Upper lobe of right lung (tissue), 1 donor: ENCODE measurements around the gene SLC12A3. TPM values are rescaled to one million over a fixed set of nuclear protein-coding genes. Genes with fewer than 3 reads are reported as not detected.

ENCODE experiments used
- ATAC-seq: fragments of 200-7000 bp; cut with Tn5 transposase; one replicate; pipeline ENCODE4 v1.9.1; 2020; ENCODE audit warnings: mild to moderate bottlenecking, moderate library complexity
- DNase-seq: peaks from one replicate; pipeline ENCODE4 v3.0.0-alpha.2; 2020
- H3K27ac ChIP-seq: fragments of 200-600 bp; one replicate; pipeline ENCODE4 v1.8.0; 2022
- H3K27me3 ChIP-seq: fragments of 200-600 bp; one replicate; pipeline ENCODE4 v1.8.0; 2022; ENCODE audit warnings: mild to moderate bottlenecking
- H3K36me3 ChIP-seq: fragments of 200-600 bp; one replicate; pipeline ENCODE4 v1.8.0; 2022
- H3K4me1 ChIP-seq: fragments of 200-600 bp; one replicate; pipeline ENCODE4 v1.8.0; 2022
- H3K4me3 ChIP-seq: fragments of 200-600 bp; one replicate; pipeline ENCODE4 v1.8.0; 2022; ENCODE audit warnings: mild to moderate bottlenecking
- H3K9me3 ChIP-seq: fragments of 200-600 bp; one replicate; pipeline ENCODE4 v1.8.0; 2022
- intact Hi-C: fragments of 100-400 bp; cut with DNase I; formaldehyde crosslinking; loops from one replicate; pipeline ENCODE4 v1.11.0; 2022
- total RNA-seq: library from RNA; stranded (reverse); fragmentation: NEBNext Ultra II Directional; extraction: Animal tissue kit (Norgen Biotek cat#: 25700); gene quantifications from one replicate; pipeline ENCODE4 v1.2.1, GENCODE V29; 2021
- TF ChIP-seq, protein P1 (sequence below): fragments of 200-600 bp; IDR thresholded peaks from one replicate; pipeline ENCODE4 v1.8.0; 2022; ENCODE audit warnings: antibody characterized with exemption
- donor health status: DM: no; HTN: yes; CAD: no; lungs with severe emphysema.

The SLC12A3 gene
- total RNA-seq, 1 donor from 2014 or later = not detected

DNA sequence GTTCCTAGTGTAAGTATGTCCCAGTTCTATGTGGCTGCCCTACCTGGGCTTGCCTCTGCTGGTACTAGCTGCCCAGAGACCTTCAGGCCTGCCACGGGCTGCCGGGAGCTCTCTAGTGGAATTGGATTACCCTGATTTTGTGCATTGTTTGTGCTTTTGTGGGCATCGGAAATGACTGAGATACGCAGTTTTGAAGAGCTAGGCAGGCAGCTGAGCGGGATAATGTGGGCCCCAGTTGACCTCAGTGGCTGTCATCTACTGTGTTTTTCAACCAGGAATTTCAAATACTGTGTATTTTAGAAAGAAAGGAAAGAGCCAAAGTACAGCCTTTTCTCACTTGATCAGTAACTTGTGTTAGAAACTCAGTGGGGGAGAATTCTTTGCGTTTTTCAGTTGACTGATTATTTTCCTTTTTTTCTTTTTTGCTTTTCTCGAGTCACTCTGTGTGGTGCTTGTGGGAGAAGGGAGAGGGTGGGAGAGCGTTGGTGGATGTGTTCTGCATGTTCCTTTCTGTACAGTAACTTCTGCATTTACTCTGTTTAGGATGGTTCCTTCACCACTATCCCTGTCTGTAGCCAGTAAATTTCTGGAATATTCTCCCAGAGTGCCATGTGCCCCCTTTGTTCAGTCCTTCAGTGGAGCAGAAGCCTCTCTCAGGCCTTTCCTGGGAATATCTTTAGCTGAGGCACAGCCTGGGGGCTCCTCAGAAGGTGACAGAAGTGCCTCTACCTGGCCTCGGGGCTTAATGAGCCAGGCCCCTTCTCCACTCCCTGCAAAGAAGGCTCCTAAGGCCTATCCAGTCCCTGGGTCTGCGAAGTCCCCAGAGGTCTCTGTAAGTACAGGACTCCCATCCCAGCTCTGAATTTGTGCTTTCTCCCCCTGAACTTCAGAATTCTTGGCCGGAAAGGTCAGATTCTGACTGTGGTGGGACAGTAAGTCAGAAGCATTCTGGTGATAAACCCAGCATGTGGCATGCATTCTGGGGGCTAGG lies 15.0 kb upstream of the SLC12A3 start:
- H3K27me3 ChIP-seq = no peaks in the 10 kb centered on the region
- TF ChIP-seq, protein P1, sequence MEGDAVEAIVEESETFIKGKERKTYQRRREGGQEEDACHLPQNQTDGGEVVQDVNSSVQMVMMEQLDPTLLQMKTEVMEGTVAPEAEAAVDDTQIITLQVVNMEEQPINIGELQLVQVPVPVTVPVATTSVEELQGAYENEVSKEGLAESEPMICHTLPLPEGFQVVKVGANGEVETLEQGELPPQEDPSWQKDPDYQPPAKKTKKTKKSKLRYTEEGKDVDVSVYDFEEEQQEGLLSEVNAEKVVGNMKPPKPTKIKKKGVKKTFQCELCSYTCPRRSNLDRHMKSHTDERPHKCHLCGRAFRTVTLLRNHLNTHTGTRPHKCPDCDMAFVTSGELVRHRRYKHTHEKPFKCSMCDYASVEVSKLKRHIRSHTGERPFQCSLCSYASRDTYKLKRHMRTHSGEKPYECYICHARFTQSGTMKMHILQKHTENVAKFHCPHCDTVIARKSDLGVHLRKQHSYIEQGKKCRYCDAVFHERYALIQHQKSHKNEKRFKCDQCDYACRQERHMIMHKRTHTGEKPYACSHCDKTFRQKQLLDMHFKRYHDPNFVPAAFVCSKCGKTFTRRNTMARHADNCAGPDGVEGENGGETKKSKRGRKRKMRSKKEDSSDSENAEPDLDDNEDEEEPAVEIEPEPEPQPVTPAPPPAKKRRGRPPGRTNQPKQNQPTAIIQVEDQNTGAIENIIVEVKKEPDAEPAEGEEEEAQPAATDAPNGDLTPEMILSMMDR = no peak
- DNase-seq = peak; percentile 25
- no peak overlapping the region for H3K4me3 ChIP-seq
- H3K36me3 ChIP-seq = no peaks in the 10 kb centered on the region
- peak; percentile 17 for ATAC-seq
- H3K27ac ChIP-seq = peak overlapping the region; percentile 76
- H3K9me3 ChIP-seq = no peaks in the 10 kb centered on the region
- H3K4me1 ChIP-seq = peaks cover 35% of the 10 kb centered on the region
- intact Hi-C loops = no loop called here

DNA sequence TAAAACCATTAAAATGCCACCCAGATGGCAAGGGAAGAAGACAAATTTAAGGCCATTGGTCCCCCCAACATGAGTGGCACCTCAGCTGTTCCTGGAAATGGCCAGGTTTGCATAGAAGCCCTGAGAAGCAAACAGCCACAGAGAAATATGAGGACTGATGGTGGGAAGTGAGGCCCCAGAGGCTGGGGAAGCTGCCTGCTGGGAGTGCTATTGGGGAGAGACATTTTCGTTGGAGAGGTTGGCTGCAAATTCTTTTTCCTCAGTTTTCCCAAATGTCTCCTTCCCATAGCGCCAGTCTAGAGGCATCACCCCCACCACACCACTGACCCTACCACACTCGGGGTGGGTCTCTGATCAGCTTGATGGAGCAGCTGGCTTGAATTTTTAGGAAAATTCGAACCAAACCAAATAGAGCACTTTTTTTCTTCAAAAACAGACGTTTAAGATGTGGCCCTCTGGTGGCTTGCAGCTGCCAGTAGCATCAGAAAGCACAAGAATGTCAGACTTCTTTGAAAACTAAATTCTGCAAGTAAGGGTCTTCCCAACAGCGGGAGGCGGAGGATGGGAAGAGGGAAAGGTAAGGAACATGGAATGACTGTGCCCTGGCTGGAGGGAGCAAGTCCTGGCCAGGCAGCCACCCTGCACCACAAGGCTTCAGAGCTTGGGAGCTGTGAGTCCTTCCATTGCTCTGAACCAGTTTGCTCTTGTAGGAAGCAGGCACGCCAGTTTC lies 13.2 kb upstream of the SLC12A3 start:
- TF ChIP-seq, protein P1 = peak; percentile 34
- Histone ChIP-seq H3K27me3 (no peaks in the 10 kb centered on the region), H3K9me3 (no peaks in the 10 kb centered on the region), H3K27ac (no peak overlapping the region), H3K4me3 (no peak overlapping the region), H3K4me1 (peaks cover 35% of the 10 kb centered on the region), H3K36me3 (no peaks in the 10 kb centered on the region)
- ATAC-seq (no peak), DNase-seq (peak; percentile 48)
- intact Hi-C loops = no loop called here

DNA sequence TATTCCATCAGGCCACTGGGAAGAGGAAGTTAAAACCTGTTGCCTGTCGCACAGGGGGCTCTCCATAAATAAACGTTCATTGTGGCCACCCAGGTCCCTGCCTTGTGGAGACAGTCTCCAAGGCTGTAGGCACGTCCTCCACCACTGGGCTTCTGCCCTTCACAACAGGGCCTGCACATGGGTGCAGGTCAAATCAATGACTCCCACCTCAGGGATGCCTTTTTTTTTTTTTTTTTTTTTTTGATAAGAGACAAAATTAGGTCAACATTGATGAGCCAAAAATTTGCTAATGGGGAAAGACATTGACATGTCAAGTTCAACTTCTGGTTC lies 12.6 kb upstream of the SLC12A3 start:
- H3K36me3 ChIP-seq = no peaks in the 10 kb centered on the region
- H3K9me3 ChIP-seq = no peaks in the 10 kb centered on the region
- H3K4me1 ChIP-seq = peaks cover 30% of the 10 kb centered on the region
- H3K27ac ChIP-seq = no peak overlapping the region
- TF ChIP-seq, protein P1 = no peak
- no peak overlapping the region for H3K4me3 ChIP-seq
- DNase-seq (no peak), ATAC-seq (no peak)
- intact Hi-C loops = no loop called here
- H3K27me3 ChIP-seq = no peaks in the 10 kb centered on the region

DNA sequence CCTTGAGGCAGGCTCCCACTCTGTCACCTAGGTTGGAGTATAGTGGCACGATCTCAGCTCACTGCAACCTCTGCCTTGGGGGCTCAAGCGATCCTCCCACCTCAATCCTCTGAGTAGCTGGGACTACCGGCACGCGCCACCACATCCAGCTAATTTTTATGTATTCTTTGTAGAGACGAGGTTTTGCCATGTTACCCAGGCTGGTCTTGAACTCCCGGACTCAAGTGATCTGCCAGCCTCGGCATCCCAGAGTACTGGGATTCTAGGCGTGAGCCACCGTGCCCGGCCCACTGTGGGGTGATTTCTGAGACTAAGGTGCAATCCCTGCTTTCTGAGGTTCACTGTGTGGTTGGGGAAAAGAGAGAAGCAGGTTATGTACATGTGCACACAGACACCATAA lies 12.0 kb upstream of the SLC12A3 start:
- no peak for DNase-seq
- Histone ChIP-seq H3K4me1 (peaks cover 25% of the 10 kb centered on the region), H3K27me3 (no peaks in the 10 kb centered on the region), H3K9me3 (no peaks in the 10 kb centered on the region), H3K27ac (no peak overlapping the region), H3K4me3 (no peak overlapping the region), H3K36me3 (no peaks in the 10 kb centered on the region)
- TF ChIP-seq, protein P1 = no peak
- no peak for ATAC-seq
- intact Hi-C loops = no loop called here

DNA sequence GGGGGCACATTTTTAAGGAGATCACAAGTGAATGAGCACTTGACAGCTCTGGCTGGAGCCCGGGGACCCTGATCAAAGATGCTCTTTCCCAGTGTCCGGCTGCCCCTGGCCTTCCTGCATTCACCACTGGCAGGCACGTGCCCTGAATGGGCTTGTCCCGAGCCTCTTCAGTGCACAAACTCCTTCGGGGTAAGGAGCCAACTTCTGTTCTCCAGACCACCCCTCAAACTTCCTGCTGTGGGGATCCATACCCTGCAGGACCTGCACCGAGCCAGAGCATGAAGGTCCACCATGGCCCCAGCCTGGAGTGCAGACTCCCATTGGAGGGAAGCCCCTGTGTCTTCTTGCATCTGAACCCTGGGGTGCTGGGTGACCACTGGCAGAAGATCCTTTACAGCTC lies 9.8 kb upstream of the SLC12A3 start:
- ATAC-seq = no peak

More for the DNA sequence above, 9.8 kb upstream of the SLC12A3 start:
- H3K36me3 ChIP-seq = no peaks in the 10 kb centered on the region
- no peak overlapping the region for H3K4me3 ChIP-seq
- peaks cover 3% of the 10 kb centered on the region for H3K4me1 ChIP-seq
- no peaks in the 10 kb centered on the region for H3K9me3 ChIP-seq
- intact Hi-C loops = no loop called here
- H3K27ac ChIP-seq = no peak overlapping the region
- H3K27me3 ChIP-seq = no peaks in the 10 kb centered on the region
- TF ChIP-seq, protein P1 = no peak
- DNase-seq = no peak
